ENCODE measurements around the gene PLPP4.

The PLPP4 gene

DNA sequence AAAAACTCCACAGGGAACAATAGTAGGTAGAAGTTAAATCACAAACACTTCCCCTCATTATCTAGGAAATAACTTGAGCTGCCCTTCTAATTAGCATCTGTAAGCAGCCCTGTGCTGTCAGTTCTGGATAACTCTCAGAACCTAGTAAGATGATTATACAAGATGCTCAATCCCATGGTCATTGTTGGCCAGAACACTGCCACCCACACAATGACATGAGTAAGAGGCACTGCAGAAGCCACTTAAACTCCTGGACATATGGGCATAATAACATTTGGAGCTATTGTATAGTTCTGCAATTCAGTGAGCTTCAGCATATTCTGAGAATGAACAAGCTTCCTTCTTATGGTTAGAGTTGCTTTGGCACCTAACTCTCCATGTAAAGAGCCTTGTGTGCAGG is 153.8 kb downstream of the PLPP4 start:
- DNase-seq (ENCODE audit: low read depth in 1 of 2, low spot score in 1 of 2), result no peak
- peaks cover 5% of the 10 kb centered on the region for H3K27me3 ChIP-seq (ENCODE audit: insufficient read depth, poor library complexity, severe bottlenecking)
- H3K4me3 ChIP-seq (replicated peaks; ENCODE audit: insufficient read depth, low read length), result no peak overlapping the region
- no peak overlapping the region for H3K27ac ChIP-seq (replicated peaks)
- TF ChIP-seq GABPA (IDR thresholded peaks at IDR 0.05; ENCODE audit: low read depth), result no peak
- TF ChIP-seq, protein P1, sequence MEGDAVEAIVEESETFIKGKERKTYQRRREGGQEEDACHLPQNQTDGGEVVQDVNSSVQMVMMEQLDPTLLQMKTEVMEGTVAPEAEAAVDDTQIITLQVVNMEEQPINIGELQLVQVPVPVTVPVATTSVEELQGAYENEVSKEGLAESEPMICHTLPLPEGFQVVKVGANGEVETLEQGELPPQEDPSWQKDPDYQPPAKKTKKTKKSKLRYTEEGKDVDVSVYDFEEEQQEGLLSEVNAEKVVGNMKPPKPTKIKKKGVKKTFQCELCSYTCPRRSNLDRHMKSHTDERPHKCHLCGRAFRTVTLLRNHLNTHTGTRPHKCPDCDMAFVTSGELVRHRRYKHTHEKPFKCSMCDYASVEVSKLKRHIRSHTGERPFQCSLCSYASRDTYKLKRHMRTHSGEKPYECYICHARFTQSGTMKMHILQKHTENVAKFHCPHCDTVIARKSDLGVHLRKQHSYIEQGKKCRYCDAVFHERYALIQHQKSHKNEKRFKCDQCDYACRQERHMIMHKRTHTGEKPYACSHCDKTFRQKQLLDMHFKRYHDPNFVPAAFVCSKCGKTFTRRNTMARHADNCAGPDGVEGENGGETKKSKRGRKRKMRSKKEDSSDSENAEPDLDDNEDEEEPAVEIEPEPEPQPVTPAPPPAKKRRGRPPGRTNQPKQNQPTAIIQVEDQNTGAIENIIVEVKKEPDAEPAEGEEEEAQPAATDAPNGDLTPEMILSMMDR (IDR thresholded peaks at IDR 0.05; ENCODE audit: insufficient read depth, low read length), result no peak

GRCh38 chr10:120612756-120613155 is 155.7 kb downstream of the PLPP4 start:
- no peak overlapping the region for H3K27ac ChIP-seq (replicated peaks)
- TF ChIP-seq, protein P2, sequence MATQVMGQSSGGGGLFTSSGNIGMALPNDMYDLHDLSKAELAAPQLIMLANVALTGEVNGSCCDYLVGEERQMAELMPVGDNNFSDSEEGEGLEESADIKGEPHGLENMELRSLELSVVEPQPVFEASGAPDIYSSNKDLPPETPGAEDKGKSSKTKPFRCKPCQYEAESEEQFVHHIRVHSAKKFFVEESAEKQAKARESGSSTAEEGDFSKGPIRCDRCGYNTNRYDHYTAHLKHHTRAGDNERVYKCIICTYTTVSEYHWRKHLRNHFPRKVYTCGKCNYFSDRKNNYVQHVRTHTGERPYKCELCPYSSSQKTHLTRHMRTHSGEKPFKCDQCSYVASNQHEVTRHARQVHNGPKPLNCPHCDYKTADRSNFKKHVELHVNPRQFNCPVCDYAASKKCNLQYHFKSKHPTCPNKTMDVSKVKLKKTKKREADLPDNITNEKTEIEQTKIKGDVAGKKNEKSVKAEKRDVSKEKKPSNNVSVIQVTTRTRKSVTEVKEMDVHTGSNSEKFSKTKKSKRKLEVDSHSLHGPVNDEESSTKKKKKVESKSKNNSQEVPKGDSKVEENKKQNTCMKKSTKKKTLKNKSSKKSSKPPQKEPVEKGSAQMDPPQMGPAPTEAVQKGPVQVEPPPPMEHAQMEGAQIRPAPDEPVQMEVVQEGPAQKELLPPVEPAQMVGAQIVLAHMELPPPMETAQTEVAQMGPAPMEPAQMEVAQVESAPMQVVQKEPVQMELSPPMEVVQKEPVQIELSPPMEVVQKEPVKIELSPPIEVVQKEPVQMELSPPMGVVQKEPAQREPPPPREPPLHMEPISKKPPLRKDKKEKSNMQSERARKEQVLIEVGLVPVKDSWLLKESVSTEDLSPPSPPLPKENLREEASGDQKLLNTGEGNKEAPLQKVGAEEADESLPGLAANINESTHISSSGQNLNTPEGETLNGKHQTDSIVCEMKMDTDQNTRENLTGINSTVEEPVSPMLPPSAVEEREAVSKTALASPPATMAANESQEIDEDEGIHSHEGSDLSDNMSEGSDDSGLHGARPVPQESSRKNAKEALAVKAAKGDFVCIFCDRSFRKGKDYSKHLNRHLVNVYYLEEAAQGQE (IDR thresholded peaks at IDR 0.05; ENCODE audit: insufficient replicate concordance, low read depth), result no peak
- TF ChIP-seq SPI1 (IDR thresholded peaks at IDR 0.05; ENCODE audit: borderline replicate concordance, low read depth) (no peak), POLR2AphosphoS5 (IDR thresholded peaks at IDR 0.05; ENCODE audit: low read depth) (no peak), GABPA (IDR thresholded peaks at IDR 0.05; ENCODE audit: low read depth) (no peak)
- TF ChIP-seq, protein P1 (IDR thresholded peaks at IDR 0.05; ENCODE audit: insufficient read depth, low read length), result no peak
- H3K27me3 ChIP-seq (ENCODE audit: insufficient read depth, poor library complexity, severe bottlenecking), result peaks cover 5% of the 10 kb centered on the region
- DNase-seq (ENCODE audit: low read depth in 1 of 2, low spot score in 1 of 2), result no peak
- H3K4me3 ChIP-seq (replicated peaks; ENCODE audit: insufficient read depth, low read length), result no peak overlapping the region

GRCh38 chr10:120613180-120613579 is 156.2 kb downstream of the PLPP4 start:
- no peak overlapping the region for H3K4me3 ChIP-seq (replicated peaks; ENCODE audit: insufficient read depth, low read length)
- DNase-seq (ENCODE audit: low read depth in 1 of 2, low spot score in 1 of 2), result no peak
- peaks cover 5% of the 10 kb centered on the region for H3K27me3 ChIP-seq (ENCODE audit: insufficient read depth, poor library complexity, severe bottlenecking)
- TF ChIP-seq GABPA (IDR thresholded peaks at IDR 0.05; ENCODE audit: low read depth) (no peak), POLR2AphosphoS5 (IDR thresholded peaks at IDR 0.05; ENCODE audit: low read depth) (no peak), SPI1 (IDR thresholded peaks at IDR 0.05; ENCODE audit: borderline replicate concordance, low read depth) (no peak)
- TF ChIP-seq, protein P2 (IDR thresholded peaks at IDR 0.05; ENCODE audit: insufficient replicate concordance, low read depth), result no peak
- TF ChIP-seq, protein P1 (IDR thresholded peaks at IDR 0.05; ENCODE audit: insufficient read depth, low read length), result no peak
- no peak overlapping the region for H3K27ac ChIP-seq (replicated peaks)

DNA sequence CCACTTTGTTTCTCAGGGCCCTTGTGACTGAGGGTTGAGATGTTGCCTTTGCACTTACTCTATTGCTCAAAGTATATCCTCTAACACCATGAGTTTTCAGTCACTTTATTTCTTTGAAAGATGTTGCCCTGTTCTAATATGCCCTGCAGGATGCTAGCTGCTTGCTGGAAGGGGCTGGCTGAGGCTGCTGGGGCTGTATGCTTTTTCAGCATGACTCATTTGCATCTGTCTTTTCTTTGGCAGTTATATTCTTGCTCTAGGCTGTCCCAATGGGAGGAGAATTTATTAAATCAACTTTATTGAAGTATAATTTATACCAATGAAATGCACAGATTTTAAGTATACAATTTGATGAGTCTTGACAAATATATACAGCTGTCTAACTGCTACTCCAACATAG is 157.7 kb downstream of the PLPP4 start:
- H3K27ac ChIP-seq (replicated peaks), result no peak overlapping the region
- no peak overlapping the region for H3K4me3 ChIP-seq (replicated peaks; ENCODE audit: insufficient read depth, low read length)
- peaks cover 5% of the 10 kb centered on the region for H3K27me3 ChIP-seq (ENCODE audit: insufficient read depth, poor library complexity, severe bottlenecking)
- no peak for DNase-seq (ENCODE audit: low read depth in 1 of 2, low spot score in 1 of 2)
- no peak for TF ChIP-seq POLR2AphosphoS5 (IDR thresholded peaks at IDR 0.05; ENCODE audit: low read depth)
- TF ChIP-seq, protein P2 (IDR thresholded peaks at IDR 0.05; ENCODE audit: insufficient replicate concordance, low read depth), result no peak
- TF ChIP-seq, protein P1 (IDR thresholded peaks at IDR 0.05; ENCODE audit: insufficient read depth, low read length), result no peak
- no peak for TF ChIP-seq SPI1 (IDR thresholded peaks at IDR 0.05; ENCODE audit: borderline replicate concordance, low read depth)
- no peak for TF ChIP-seq GABPA (IDR thresholded peaks at IDR 0.05; ENCODE audit: low read depth)

Data from HL-60 (cell line).